PC-9 (cell line): ENCODE results near the gene ADRA2B. TPM values are rescaled to one million over a fixed set of nuclear protein-coding genes. Genes with fewer than 3 reads are reported as not detected.

Experiments
- BruUV-seq: library from RNA; stranded (reverse); fragments of 400-500 nt; replicated peaks from 2 replicates; lab custom pipeline; 2021; lab: Mats Ljungman, UMichigan
- CTCF ChIA-PET: fragments of 300-600 bp; sonication (Branson Sonifier 250); formaldehyde crosslinking; loops from one replicate; lab custom pipeline; 2022; ENCODE audit warnings: antibody characterized with exemption; lab: Charles Lee
- POLR2A ChIA-PET: fragments of 300-600 bp; sonication (Branson Sonifier 250); formaldehyde crosslinking; loops from one replicate; lab custom pipeline; 2022; ENCODE audit warnings: antibody characterized with exemption; ENCODE audit not compliant: unreplicated experiment; lab: Charles Lee
- DNase-seq, 2 experiments: peaks; one replicate each; pipeline versions ENCODE4 v3.0.0 to v3.0.0-alpha.2; 2015 to 2022; ENCODE audit warnings: mixed read lengths in 1 of 2
- H2AFZ ChIP-seq: fragments of 200-600 bp; sonication (generic); 2 replicates; pipeline ENCODE4 v1.8.1; 2017; ENCODE audit warnings: antibody characterized with exemption
- H3F3A ChIP-seq: fragments of 200-600 bp; sonication (generic); 2 replicates; pipeline ENCODE4 v1.8.1; 2017; ENCODE audit warnings: antibody characterized with exemption, mild to moderate bottlenecking, low read depth; ENCODE audit not compliant: insufficient read depth
- H3K27ac ChIP-seq: fragments of 200-600 bp; sonication (generic); 2 replicates; pipeline ENCODE4 v1.6.1; 2016; ENCODE audit warnings: mixed run types
- H3K27me3 ChIP-seq: fragments of 200-600 bp; sonication (generic); 2 replicates; pipeline ENCODE4 v1.6.1; 2016; ENCODE audit warnings: low read depth, mixed run types; ENCODE audit not compliant: insufficient read depth
- H3K36me3 ChIP-seq: fragments of 200-600 bp; sonication (generic); 2 replicates; pipeline ENCODE4 v1.6.1; 2016; ENCODE audit warnings: low read depth, mixed run types
- H3K4me1 ChIP-seq: fragments of 200-600 bp; sonication (generic); replicated peaks from 2 replicates; pipeline ENCODE4 v1.6.1; 2016; ENCODE audit warnings: mixed run types; ENCODE audit not compliant: insufficient read depth
- H3K4me2 ChIP-seq: fragments of 200-600 bp; sonication (generic); 2 replicates; pipeline ENCODE4 v1.6.1; 2017; ENCODE audit warnings: mixed run types
- H3K4me3 ChIP-seq: fragments of 200-600 bp; sonication (generic); 2 replicates; pipeline ENCODE4 v1.6.1; 2016; ENCODE audit warnings: mixed run types
- H3K79me2 ChIP-seq: fragments of 200-600 bp; sonication (generic); 2 replicates; pipeline ENCODE4 v1.6.1; 2017; ENCODE audit warnings: low read depth, mixed run types
- H3K9me2 ChIP-seq: fragments of 200-600 bp; sonication (generic); 2 replicates; pipeline ENCODE4 v1.8.1; 2017; ENCODE audit warnings: mild to moderate bottlenecking; ENCODE audit not compliant: insufficient read depth
- H3K9me3 ChIP-seq: fragments of 200-600 bp; sonication (generic); 2 replicates; pipeline ENCODE4 v1.8.1; 2016; ENCODE audit warnings: low read depth; ENCODE audit not compliant: insufficient read depth
- H4K20me1 ChIP-seq: fragments of 200-600 bp; sonication (generic); 2 replicates; pipeline ENCODE4 v1.8.1; 2017; ENCODE audit not compliant: insufficient read depth
- EZH2 ChIP-seq: fragments of 200-600 bp; sonication (generic); IDR thresholded peaks from 2 replicates; pipeline ENCODE4 v1.8.0; 2017; ENCODE audit warnings: antibody characterized with exemption, low read depth
- intact Hi-C: fragments of 100-400 bp; cut with micrococcal nuclease; formaldehyde crosslinking; loops from one replicate; pipeline ENCODE4 v1.10.0; 2022; ENCODE audit not compliant: unreplicated experiment
- total RNA-seq: library from RNA; stranded (reverse); gene quantifications from 2 replicates; pipeline ENCODE4 v1.2.3, GENCODE V29; 2021
- TF ChIP-seq, protein P1 (sequence below): fragments of 200-600 bp; sonication (generic); conservative IDR thresholded peaks from 2 replicates; pipeline ENCODE4 v1.6.1; 2017; ENCODE audit warnings: mixed run types, antibody characterized with exemption, mild to moderate bottlenecking, moderate library complexity

Gene ADRA2B
- total RNA-seq, 1 experiment from 2014 or later: 0.26 TPM

DNA sequence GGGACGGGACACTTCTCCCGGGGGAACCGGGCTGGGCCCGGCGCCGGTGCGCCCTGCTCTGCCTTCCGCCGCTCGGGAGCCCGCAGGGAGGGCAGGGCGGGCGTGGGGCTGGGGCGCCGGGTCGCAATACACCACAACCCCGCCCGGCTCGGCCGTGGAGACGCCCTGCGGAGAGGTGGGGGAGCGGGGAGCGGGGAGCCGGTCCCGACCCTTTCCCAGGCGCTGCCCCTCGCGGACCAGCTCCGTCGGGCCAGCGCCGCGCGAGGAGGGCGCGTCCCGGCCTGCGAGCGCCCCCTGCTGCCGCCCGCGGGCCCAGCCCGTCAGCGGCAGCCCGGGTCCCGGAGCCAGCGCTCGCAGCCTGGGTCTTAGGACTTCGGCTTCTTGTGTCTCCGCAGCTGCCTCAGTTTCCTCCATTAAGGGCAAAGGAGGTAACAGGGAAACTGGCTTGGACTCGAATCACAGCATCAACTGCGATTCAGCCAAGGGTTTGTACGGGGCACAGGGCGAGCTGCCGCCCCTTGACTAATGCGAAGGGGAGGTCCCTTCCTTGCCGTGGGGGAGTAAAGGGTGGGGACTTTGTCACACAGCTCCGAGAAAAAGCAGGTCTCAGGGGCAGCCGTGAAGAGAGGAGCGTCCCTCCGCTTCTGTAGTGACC lies 635 bp upstream of the ADRA2B start:
- Histone ChIP-seq H3K9me3 (no peaks in the 10 kb centered on the region), H3K27ac (no peak overlapping the region), H3K9me2 (no peaks in the 10 kb centered on the region), H3K4me1 (peaks cover 5% of the 10 kb centered on the region; the same call in 1 of the 2 replicates), H3K79me2 (no peaks in the 10 kb centered on the region), H3F3A (no peaks in the 10 kb centered on the region), H3K4me2 (peak overlapping the region; percentile 81), H3K36me3 (no peaks in the 10 kb centered on the region), H3K4me3 (peak overlapping the region; percentile 55; the same call in 1 of the 2 replicates), H2AFZ (peak overlapping the region; percentile 44; the same call in 1 of the 2 replicates), H3K27me3 (peaks cover 57% of the 10 kb centered on the region), H4K20me1 (no peaks in the 10 kb centered on the region)
- ChIA-PET POLR2A (no interaction called here), CTCF (interaction anchor here (0.6 to 1.4 kb wide), 5 partner anchors 22 to 94 kb away, joined by 3 to 4 read pairs (median 4); partner anchors contain the start of gene ASTL)
- intact Hi-C loops: loop anchor here (1.0 to 2.0 kb wide), 2 partner anchors 54 to 57 kb away; no protein-coding TSS in a partner anchor
- TSS peak; percentile 42 for BruUV-seq
- peak in 1 of 2 experiments; percentile 74 for DNase-seq
- no peak for TF ChIP-seq EZH2
- TF ChIP-seq, protein P1, sequence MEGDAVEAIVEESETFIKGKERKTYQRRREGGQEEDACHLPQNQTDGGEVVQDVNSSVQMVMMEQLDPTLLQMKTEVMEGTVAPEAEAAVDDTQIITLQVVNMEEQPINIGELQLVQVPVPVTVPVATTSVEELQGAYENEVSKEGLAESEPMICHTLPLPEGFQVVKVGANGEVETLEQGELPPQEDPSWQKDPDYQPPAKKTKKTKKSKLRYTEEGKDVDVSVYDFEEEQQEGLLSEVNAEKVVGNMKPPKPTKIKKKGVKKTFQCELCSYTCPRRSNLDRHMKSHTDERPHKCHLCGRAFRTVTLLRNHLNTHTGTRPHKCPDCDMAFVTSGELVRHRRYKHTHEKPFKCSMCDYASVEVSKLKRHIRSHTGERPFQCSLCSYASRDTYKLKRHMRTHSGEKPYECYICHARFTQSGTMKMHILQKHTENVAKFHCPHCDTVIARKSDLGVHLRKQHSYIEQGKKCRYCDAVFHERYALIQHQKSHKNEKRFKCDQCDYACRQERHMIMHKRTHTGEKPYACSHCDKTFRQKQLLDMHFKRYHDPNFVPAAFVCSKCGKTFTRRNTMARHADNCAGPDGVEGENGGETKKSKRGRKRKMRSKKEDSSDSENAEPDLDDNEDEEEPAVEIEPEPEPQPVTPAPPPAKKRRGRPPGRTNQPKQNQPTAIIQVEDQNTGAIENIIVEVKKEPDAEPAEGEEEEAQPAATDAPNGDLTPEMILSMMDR: peak; percentile 62

DNA sequence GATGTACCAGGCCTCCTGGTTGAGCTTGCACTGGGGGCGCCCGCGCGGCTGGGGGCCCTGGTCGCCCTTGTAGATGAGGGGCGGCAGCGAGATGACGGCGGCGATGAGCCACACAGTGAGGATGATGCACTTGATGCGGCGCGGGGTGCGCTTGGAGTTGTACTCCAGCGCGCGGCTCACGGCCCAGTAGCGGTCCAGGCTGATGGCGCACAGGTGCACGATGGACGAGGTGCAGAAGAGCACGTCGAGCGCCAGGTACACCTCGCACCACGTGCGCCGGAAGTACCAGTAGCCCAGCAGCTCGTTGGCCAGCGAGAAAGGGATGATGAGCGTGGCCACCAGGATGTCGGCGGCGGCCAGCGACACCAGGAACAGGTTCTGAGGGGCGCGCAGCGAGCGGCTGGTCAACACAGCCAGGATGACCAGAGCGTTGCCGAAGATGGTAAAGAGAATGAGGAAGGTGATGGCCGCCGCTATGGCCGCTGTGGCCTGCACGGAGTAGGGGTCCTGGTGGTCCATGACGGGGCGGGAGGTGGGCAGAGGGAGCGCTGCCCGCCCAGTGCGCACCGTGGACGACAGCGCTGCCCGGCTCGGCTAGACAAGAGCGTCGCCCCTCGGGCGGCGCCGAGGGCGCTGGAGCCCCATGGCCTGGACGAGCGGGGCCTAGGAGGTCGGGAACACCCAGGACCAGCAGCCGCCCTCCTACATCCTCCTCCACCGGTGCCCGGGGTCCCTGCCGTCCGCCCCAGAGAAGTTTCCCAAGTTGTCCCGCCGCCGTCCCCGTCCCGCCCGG lies 544 bp downstream of the ADRA2B start:
- ChIA-PET CTCF (interaction anchor here (1.3 to 1.4 kb wide), 2 partner anchors 23 to 59 kb away, joined by 4 read pairs; partner anchors contain the start of gene ASTL), POLR2A (interaction anchor here (0.7 kb wide), 1 partner anchor 106 kb away, joined by 10 read pairs; no protein-coding TSS in a partner anchor)
- TF ChIP-seq, protein P1: no peak
- TF ChIP-seq EZH2: no peak
- no peaks in the 10 kb centered on the region for H3K79me2 ChIP-seq
- no peaks in the 10 kb centered on the region for H3K36me3 ChIP-seq
- intact Hi-C loops: loop anchor here (2.0 kb wide), 1 partner anchor 53 kb away; no protein-coding TSS in a partner anchor
- no peak for DNase-seq
- peak overlapping the region; percentile 81; the same call in 1 of the 2 replicates for H3K4me2 ChIP-seq
- H3K9me2 ChIP-seq: no peaks in the 10 kb centered on the region
- no peak overlapping the region for H3K27ac ChIP-seq
- H3F3A ChIP-seq: no peaks in the 10 kb centered on the region
- BruUV-seq: no TSS peak
- peaks cover 50% of the 10 kb centered on the region for H3K27me3 ChIP-seq
- peaks cover 5% of the 10 kb centered on the region; the same call in 1 of the 2 replicates for H3K4me1 ChIP-seq
- no peak overlapping the region for H2AFZ ChIP-seq
- no peak overlapping the region; the same call in 1 of the 2 replicates for H3K4me3 ChIP-seq
- H3K9me3 ChIP-seq: no peaks in the 10 kb centered on the region
- no peaks in the 10 kb centered on the region for H4K20me1 ChIP-seq

DNA sequence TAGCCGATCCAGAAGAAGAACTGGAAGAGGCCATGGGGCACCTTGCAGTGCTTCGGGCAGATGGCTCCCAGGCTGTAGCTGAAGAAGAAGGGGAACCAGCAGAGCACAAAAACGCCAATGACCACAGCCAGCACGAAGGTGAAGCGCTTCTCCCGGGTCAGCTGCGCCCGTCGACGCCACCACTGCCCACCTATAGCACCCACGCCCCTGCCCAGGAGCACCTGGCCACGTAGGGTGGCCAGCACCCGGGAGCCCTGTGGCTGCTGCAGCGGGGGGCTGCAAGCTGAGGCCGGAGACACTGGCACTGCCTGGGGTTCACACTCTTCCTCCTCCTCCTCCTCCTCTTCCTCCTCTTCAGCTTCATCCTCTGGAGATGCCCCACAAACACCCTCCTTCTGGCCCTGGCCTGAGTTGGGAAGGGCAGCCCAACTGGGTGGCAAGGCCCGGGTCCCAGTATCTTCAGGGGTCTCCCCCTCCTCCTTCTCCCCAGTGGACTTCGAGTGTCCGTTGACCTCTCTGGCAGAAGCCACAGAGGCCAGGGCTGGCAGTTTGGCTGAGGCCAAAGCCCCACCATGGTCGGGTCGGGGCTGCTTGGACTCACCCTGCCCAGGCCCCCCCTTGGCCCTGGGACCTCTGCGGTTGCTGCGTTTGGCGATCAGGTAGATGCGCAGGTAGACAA lies 1.3 kb downstream of the ADRA2B start:
- Histone ChIP-seq H2AFZ (no peak overlapping the region), H3K27ac (no peak overlapping the region), H3F3A (no peaks in the 10 kb centered on the region), H3K4me3 (no peak overlapping the region), H4K20me1 (no peaks in the 10 kb centered on the region), H3K9me3 (no peaks in the 10 kb centered on the region), H3K9me2 (no peaks in the 10 kb centered on the region), H3K27me3 (peaks cover 45% of the 10 kb centered on the region), H3K36me3 (no peaks in the 10 kb centered on the region), H3K4me1 (peaks cover 5% of the 10 kb centered on the region; the same call in 1 of the 2 replicates), H3K79me2 (no peaks in the 10 kb centered on the region), H3K4me2 (no peak overlapping the region)
- TF ChIP-seq, protein P1: no peak
- no peak for TF ChIP-seq EZH2
- ChIA-PET POLR2A (no interaction called here), CTCF (no interaction called here)
- BruUV-seq: no TSS peak
- intact Hi-C loops: loop anchor here (5.0 kb wide), 1 partner anchor 38 kb away; no protein-coding TSS in a partner anchor
- no peak for DNase-seq
